NK-92 (cell line): ENCODE measurements around the gene ZFHX2.

Experiments used
- DNase-seq: peaks from one replicate; lab custom pipeline; 2025; ENCODE audit not compliant: unreplicated experiment; lab: John Stamatoyannopoulos, UW

Gene ZFHX2

GRCh38 chr14:23481362-23481970 is 70.1 kb downstream of the ZFHX2 start:
- DNase-seq = no peak

- no peak for DNase-seq
Measured at GRCh38 chr14:23478109-23478759, 73.3 kb downstream of the ZFHX2 start.

DNA sequence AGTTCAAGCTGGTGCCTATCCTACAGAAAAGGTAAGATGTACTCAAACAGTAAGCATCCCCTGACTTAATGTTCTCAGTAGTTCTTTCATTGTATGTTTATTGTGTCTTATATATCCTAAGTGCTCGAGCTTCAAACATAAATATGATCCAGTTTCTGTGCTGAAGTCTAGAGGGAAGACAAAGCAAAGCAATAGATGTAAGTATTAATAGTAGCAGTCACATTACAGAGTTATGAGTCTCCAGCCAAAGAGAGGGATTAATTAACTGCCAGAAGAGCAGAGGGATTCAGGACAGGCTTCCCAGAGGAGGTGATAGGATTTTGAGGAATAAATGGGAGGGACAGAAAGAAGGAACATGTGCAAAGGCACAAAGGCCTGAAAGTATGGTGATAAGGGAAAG is 80.6 kb downstream of the ZFHX2 start:
- DNase-seq = no peak
